MM.1S (cell line): ENCODE measurements around the gene RPS6KA6.

Source experiments
- CTCF ChIP-seq: fragments of 300-600 bp; sonication (generic); IDR thresholded peaks from 2 replicates; pipeline ENCODE4 v1.5.1; 2016; ENCODE audit warnings: antibody characterized with exemption, low read length, mixed read lengths
- EZH2 ChIP-seq: fragments of 300-600 bp; sonication (generic); optimal IDR thresholded peaks from 2 replicates; pipeline ENCODE3; 2017; ENCODE audit warnings: low read depth, mild to moderate bottlenecking, antibody characterized with exemption, low read length, mixed read lengths

- no peak for TF ChIP-seq EZH2
- no peak for TF ChIP-seq CTCF
Observed at GRCh38 chrX:84175958-84176357, 12.0 kb downstream of the RPS6KA6 start.
